Fibroblast of skin of scalp (primary cell): Measurements from ENCODE around the gene ENTPD1.
"Not testable (repeated sequence)": the region's sequence is repeated elsewhere in the genome, so short reads cannot be mapped to it uniquely, and the experiment has no call there.

Experiments used
- DNase-seq: peaks from one replicate; pipeline ENCODE4 v3.0.0-alpha.2; 2013

ENTPD1 gene

DNA sequence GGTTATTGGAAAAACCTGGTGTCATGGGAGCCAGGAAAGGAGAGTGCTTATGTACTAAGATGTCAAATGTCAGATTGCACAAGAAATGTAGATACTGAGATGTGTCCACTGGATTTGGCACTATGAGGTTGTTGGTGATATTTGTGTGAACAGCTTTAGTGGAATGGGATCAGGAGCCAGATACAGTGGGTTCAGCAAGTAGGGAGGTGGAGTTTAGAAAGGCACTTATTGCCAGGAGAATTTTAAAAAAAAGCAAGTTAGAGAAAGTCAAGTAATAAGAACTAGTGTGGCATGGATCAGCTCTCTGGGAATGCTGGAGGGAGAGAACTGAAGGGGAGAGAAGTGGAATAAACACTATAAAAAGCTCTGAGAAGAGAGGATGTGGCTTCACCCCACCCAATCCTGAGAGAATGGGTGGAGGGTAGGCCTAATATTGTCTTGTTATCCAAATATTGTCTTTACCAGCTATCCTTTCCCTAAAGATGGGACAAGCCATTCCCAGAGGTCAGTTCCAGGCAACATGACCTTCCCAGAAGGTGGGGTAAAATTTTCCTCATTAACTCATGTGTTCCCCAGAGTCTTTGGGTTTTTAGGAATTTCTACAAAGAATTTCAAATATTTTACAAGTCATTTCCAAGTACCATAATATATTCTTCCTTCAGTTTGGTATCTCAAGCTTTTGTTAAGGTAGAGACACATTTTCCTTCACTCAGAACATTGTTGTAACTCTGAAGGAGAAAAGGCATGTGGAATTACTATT is 42.3 kb downstream of the ENTPD1 start:
- peak; percentile 83 for DNase-seq

DNA sequence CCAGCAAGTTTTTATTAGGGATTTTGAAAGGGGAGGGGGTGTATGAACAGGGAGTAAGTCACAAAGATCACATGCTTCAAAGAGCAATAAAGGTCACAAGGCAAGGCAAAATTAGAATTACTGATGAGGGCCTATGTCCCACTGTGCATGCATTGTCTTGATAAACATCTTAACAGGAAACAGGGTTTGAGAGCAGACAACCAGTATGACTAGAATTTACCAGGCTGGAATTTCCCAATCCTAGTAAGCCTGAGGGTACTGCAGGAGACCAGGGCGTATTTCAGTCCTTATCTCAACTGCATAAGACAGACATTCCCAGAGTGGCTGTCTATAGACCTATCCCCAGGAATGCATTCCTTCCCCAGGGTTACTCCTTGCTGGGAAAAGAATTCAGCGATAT is 44.3 kb downstream of the ENTPD1 start:
- peak; percentile 40 for DNase-seq

DNA sequence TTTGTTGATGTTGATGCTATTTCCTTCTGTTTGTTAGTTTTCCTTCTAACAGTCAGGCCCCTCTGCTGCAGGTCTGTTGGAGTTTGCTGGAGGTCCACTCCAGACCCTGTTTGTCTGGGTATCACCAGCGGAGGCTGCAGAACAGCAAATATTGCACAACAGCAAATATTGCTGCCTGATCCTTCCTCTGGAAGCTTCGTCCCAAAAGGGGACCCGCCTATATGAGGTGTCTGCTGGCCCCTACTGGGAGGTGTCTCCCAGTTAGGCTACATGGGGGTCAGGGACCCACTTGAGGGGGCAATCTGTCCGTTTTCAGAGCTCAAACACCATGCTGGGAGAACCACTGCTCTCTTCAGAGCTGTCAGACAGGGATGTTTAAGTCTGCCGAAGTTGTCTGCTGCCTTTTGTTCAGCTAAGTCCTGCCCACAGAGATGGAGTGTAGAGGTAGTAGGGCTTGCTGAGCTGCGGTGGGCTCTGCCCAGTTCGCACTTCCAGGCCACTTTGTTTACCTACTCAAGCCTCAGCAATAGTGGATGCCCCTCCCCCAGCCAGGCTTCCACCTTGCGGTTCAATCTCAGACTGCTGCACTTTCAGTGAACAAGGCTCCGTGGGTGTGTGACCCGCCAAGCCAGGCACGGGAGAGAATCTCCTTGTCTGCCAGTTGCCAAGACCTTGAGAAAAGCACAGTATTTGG is 50.9 kb downstream of the ENTPD1 start:
- not testable (repeated sequence) for DNase-seq

DNA sequence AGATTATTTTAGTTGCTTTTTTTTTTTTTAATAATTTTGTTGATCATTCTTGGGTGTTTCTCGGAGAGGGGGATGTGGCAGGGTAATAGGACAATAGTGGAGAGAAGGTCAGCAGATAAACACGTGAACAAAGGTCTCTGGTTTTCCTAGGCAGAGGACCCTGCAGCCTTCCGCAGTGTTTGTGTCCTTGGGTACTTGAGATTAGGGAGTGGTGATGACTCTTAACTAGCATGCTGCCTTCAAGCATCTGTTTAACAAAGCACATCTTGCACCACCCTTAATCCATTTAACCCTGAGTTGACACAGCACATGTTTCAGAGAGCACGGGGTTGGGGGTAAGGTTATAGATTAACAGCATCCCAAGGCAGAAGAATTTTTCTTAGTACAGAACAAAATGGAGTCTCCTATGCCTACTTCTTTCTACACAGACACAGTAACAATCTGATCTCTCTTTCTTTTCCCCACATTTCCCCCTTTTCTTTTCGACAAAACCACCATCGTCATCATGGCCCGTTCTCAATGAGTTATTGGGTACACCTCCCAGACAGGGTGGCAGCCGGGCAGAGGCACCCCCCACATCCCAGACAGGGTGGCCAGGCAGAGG is 52.8 kb downstream of the ENTPD1 start:
- DNase-seq: not testable (repeated sequence)

DNA sequence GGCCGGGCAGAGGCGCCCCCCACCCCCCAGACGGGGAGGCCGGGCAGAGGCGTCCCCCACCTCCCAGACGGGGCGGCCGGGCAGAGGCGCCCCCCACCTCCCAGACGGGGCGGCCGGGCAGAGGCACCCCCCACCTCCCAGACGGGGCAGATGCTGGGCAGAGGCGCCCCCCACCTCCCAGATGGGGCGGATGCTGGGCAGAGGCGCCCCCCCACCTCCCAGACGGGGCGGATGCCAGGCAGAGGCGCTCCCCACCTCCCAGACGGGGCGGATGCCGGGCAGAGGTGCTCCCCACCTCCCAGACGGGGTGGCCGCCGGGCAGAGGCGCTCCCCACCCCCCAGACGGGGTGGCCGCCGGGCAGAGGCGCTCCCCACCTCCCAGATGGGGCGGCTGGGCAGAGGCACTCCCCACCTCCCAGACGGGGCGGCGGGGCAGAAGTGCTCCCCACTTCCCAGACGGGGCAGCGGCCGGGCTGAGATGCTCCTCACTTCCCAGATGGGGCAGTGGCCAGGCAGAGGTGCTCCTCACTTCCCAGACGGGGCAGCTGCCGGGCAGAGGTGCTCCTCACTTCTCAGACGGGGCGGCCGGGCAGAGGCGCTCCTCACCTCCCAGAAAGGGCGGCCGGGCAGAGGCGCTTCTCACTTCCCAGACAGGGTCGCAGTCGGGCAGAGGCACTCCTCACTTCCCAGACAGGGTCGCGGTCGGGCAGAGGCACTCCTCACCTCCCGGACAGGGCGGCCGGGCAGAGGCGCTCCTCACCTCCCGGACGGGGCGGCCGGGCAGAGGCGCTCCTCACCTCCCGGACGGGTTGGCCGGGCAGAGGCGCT is 53.6 kb downstream of the ENTPD1 start:
- DNase-seq: no peak

DNA sequence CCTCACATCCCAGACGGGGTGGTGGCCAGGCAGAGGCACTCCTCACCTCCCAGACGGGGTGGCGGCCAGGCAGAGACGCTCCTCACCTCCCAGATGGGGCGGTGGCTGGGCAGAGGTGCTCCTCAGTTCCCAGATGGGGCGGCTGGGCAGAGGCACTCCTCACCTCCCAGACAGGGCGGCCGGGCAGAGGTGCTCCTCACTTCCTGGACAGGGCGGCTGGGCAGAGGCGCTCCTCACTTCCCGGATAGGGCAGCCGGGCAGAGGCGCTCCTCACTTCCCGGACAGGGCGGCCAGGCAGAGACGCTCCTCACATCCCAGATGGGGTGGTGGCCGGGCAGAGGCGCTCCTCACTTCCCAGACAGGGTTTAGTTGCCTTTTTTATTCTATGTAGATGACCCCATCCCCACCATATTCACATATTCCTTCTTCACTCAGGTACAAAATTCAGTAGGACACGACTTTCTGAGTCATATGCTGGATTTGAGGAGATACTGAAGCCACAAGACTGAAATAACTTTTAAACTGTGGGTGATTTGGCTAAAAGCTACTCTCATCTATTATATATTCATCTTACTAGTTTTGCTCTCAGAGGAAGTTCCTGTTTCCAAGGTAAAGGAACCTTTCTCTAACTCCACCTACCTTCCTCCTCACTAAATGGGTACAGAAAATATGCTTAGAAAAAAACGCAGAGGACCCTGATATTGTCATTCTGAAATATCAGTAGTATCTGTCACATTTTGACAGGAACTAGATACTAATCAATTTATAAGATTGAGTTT is 54.4 kb downstream of the ENTPD1 start:
- no peak for DNase-seq

DNA sequence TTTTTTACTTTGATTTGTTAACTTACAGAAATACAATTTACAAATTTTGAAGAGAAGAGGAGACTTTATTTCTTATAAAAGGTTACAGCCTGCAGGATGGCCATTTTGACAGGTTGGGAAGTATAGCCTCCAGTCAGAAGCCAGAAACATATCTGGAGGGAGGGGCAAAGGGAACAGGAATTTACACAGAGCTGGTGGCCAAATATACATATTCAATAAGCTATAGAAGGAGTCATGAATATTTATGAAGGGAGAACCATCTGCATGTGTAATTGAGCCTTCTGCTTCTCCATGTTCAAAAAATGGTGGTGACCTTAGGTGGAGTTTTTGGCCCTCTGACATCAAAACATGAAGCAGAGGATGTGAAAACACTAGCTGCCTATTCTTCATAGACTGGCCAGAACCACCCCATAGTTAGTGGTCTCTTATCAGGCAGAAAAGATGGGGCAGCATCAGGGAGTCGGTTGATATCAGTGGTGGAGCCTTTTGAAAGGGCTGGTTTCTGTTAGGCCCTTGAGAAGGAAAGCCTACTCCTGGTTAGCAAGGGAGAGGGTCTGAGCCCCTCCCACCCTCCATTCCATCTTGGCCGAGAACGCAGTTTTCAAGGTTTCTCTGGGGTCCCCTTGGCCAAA is 57.2 kb downstream of the ENTPD1 start:
- no peak for DNase-seq

DNA sequence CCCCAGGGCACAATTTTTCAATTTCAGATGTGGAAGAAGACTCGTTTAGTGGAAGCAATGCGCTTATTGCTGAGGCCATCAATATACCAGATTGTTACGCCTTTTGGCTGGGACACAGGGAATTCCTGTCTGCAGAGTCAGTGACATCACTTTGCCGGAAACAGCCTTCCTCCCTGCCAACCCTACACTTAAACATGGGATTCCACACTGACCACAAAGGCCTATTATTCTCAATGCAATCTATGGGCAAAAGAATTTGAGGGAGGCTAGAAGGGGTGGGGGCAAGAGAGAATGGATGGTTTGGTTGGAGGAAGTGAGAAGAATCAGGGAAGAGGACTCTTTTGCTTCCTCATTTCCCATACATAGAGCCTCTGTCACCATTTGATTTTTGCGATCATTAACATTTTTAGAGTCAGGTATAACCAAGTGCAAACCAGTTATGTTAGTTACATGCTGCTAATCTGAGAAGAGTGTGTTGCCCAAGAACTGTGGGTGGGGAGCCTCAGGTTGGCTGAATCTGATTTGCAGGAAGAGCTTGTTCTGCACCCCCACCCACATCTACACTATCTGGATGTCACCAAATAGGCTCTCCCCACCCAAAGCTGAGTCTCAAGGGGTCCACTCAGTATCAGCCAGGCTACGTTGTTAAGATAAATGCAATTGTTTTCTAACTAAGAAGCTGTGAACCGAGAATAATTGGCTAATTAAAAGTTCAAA is 58.2 kb downstream of the ENTPD1 start:
- DNase-seq: peak; percentile 90

DNA sequence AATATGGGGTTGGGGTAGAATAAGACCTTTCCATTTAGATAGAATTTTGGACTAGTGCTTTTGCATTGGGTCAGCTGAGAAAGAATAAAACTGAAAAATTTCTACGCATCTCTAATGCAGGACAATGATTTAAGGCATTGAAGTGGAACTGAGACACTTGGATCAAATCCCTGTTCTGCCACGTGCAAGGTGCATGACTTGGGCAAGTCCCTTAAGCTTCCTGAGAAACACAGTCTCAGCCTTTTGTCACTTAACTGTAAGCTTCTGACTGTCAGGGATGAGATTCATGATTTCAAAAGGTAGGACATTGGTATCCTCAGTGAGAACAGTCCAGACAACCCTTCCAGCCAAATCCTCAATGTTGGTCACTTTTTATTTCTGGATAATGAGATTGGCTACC is 59.2 kb downstream of the ENTPD1 start:
- DNase-seq: no peak

DNA sequence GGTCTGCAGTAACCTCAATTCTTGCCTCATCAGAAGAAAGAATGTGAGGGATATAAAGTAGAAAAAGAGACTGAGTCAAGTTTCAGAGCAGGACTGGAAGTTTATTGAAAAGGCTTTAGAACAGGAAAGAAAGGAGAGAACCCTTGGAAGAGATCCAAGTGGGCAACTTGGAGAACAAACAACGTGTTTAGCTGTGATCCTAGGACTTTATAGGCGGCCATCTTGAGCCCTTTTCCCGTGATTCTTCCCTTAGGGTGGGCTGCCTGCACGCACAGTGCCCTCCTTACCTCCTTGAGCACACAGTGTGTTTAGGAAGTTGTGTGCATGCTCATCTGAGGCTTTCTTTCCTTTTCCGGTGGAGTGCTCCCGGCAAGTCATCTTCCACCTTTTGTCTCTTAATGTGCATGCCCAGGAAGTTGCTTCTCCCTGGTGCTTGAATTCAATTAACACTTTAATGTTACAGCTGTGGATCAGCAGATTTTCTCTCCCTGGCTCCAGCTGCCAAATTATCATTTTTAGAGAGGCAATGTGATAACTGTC is 59.8 kb downstream of the ENTPD1 start:
- DNase-seq: no peak

DNA sequence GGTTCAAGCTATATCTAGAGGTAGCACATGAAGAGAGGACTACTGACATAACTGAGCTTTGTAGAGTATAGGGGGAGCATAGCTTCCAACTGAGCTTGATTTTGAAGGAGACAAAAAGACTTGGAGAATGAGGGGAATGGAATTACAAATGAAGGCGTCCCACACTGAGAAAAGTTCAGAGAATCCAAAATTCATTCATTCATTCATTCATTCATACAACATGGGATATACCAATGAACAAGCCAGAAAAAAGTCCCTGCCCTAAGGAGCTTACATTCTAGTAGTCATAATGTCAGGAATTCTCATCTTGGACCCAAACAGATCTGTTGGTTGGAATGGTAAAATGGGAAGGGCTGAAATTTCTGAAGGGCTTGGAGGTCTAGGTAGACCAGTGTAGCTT is 62.0 kb downstream of the ENTPD1 start:
- DNase-seq: no peak

DNA sequence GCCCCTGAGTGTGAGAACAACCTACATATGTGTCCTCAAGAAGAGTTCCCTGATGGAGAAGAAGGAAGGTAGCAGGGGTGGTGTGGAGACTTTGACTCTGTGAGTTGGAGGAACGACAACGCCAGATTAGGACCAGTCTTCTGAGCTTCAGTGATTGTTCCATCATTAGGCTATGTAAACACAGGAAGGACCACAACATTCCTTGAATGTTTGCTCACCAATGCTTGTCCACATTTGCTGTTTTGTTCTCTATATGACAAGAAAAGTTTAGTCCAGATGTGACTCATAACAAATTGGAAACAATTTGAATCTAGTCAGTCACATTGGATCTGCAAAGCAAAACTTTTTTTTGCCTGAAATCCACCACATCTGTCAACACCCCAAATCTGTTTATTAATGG is 62.7 kb downstream of the ENTPD1 start:
- peak; percentile 85 for DNase-seq

DNA sequence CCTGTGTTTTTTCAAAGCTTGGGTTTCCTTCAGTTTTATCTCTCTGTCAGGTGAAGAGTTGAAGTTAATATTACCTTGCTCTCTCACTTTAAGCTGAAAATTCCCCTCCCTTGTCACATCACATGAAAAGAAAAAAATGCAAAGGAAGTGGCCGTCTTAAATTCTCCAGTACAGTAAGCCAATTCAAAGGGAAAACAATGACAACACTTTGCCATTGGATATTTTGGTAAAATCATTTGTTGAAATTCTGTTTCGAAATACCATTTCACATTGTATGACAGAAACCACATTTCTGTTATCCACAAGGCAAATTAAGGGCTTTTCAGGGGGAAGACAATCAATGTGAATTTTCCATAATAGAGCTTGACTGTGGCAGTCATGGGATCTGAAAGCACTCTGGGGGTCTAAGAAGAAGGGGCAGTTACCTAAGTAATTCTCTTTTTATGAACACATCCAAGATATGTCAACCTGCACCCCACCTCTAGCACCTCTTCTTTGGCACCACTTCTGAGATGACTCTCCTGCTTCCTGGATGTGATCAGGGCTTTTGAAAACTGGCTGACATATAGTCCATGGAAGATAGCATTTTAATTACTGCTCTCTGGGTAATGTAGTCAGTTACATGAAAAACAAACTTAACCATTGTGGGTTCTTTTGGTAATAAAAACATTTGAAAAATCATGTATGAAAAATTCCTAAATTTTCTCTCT is 63.8 kb downstream of the ENTPD1 start:
- DNase-seq: no peak

DNA sequence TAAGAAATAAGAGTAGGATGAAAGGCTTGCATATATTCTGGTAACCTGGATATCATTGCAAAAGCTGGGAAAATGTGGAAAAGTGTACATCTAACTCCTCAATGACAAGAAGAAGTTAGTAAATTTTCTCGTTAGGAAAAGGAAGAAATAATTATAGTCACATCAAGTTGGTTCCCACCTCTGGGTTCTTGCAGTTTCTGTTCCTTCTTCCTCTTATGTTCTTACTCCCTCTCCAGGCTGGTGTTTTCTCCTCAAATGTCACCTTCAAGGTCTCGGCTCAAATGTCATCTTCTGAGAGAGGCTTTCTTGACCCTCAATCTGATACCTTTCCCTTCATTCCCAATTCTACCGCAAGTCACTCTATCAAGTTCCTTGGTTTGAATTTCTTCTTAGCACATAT is 64.4 kb downstream of the ENTPD1 start:
- no peak for DNase-seq

DNA sequence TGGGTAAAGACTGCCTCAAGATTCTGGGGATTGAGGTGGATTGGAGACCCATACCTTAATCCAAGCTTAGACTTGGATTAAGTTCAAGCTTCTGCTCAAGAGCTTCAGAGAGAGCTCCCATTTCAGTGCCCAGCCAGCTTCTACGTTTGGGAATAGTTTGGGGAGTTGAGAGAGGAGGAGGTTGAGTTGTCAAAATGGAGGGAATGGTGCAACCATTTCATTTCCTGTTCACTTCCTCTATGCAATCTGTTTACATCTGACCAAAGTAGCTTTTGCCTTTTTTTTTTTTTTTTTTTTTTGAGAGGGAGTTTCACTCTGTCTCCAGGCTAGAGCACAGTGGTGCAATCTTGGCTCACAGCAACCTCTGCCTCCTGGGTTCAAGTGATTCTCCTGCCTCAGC is 65.8 kb downstream of the ENTPD1 start:
- no peak for DNase-seq

DNA sequence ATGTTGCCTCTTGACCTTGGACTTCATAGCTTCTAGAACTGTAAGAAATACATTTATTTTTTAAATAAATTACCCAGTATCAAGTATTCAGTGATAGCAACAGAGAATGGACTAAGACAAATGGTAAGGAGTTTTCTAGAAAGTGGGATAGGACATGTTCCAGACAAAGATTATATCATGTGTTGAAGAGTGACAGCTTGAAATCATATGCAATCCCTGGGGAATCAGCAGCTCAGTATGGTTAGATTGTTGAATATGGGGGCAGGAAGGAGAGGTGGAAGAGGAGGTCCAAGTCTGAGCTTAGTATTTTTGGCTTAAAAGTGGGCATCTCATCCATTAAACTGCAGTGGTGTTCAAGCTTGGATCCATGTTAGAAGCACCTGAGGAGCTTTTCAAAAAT is 74.1 kb downstream of the ENTPD1 start:
- DNase-seq: no peak

DNA sequence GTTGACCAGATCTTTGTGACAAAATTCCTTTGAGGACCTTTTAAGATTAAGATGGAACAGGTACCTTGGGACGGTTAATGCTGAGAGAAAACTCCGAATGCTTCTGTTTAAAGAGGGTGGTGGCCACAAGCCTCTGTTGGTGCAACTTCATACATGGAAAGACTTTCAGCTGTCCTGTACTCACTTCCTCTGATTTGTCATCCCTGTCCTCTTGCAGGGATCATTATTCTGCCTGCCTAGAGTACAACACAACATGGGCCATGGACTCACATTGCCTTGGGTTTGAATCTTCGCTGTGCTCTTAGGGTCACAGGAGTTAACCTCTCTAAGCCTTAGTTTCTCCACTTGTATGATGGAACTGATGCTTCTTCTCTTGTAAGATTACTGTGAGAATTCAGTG is 75.1 kb downstream of the ENTPD1 start:
- no peak for DNase-seq

DNA sequence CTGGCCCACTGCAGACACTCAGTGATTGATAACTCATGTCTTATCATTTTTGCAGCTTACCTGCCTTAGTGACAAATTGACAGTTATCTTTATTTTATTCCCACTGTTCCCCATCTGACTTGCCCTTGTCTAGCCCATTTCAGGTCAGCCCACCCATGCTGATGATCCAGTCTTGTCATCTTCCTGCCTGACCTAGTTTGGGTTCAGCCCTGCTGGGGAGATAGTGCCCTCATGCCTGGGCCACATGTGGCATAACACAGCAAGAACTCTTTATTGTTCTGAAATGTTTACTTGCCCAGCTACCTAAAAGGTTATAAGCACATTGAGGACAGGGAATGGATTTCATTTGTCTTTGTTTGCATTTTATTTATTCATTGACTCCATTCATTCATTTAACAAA is 75.6 kb downstream of the ENTPD1 start:
- DNase-seq: no peak

DNA sequence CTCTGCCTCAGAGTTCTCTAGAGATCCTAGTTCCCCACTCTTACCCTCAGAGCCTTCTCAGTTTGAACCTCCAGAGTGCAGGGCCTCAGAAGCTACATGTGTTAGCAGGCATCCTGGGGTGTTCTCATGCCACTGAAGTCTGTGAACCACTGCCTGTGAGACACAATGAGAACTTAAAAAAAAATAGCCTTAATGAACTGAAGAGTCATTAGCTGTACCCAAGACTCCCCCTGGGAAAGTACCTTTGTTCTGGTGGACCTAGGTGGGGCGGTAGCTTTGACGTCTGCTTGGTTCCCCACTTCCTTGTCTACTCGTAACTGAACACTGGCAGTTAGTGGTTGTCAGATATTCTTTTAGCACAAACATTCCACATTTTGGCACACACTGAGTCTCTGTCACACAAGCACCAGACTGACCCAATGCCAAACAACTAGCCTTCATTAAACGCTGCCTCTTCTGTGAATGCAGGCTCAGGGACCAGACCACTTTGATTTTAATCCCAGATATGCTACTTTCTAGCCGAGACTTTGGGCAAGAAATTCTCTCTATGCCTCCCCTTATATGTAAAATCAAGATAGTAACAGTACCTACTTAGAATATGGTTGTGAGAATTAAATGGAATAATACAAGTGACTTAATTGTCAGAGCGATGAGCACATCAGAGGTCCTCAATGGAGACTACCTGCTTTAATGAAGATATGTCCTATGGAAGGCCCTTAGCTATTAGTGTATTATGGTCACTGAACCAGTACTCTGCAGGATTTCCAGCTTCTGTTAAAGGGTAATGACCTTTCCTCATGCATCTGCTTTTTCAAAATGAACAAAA is 76.5 kb downstream of the ENTPD1 start:
- no peak for DNase-seq
